HepG2 (cell line): ENCODE results near the gene PDE2A. TPM values are rescaled to one million over a fixed set of nuclear protein-coding genes. Genes with fewer than 3 reads are reported as not detected.

Source experiments
- ATAC-seq: fragments of 200-7000 bp; cut with Tn5 transposase; 3 replicates; pipeline ENCODE4 v1.9.1; 2020; ENCODE audit warnings: mild to moderate bottlenecking, moderate library complexity
- BruUV-seq: library from RNA; stranded (reverse); fragments of 400-500 nt; replicated peaks from 2 replicates; lab custom pipeline; 2021; lab: Mats Ljungman, UMichigan
- CTCF ChIA-PET: fragments of 300-600 bp; formaldehyde crosslinking; extraction: SDS; loops from one replicate; lab custom pipeline; 2021; ENCODE audit warnings: low total read pairs, inconsistent platforms, low intra/inter-chr PET ratio; lab: Yijun Ruan, JAX
- POLR2A ChIA-PET: fragments of 350-600 bp; sonication (Branson Sonifier 250); formaldehyde crosslinking; loops from one replicate; lab custom pipeline; 2020; ENCODE audit warnings: antibody characterized with exemption, inconsistent platforms; lab: Yijun Ruan, JAX
- DNase-seq: peaks from one replicate; pipeline ENCODE4 v3.0.0-alpha.2; 2015; ENCODE audit warnings: low spot score
- FAIRE-seq: peaks from 3 replicates; lab custom pipeline; 2011; peaks lifted over from hg19 to GRCh38; lab: Jason Lieb, UNC
- H2AFZ ChIP-seq: one replicate; pipeline ENCODE4 v1.6.1; 2011; ENCODE audit warnings: low read length, inconsistent platforms
- H3K27ac ChIP-seq: fragments of 300-600 bp; 3 replicates; pipeline ENCODE4 v1.8.0; 2011; ENCODE audit warnings: mixed run types, mild to moderate bottlenecking, mixed read lengths, low read length, inconsistent platforms; ENCODE audit not compliant: insufficient read depth; ENCODE audit errors: extremely low read length
- H3K27me3 ChIP-seq, 2 experiments: fragments of 200-600 bp in 1 of 2; 2 replicates in 1 of 2; 3 replicates in 1 of 2; pipeline versions ENCODE4 v1.6.0 to v1.8.0; 2011; ENCODE audit warnings: low read length in 2 of 2, mild to moderate bottlenecking in 2 of 2, moderate library complexity in 2 of 2, inconsistent platforms in 1 of 2; ENCODE audit not compliant: insufficient read depth in 2 of 2, control insufficient read depth in 1 of 2
- H3K36me3 ChIP-seq, 2 experiments: fragments of 200-600 bp in 1 of 2; replicated peaks in 1 of 2; 2 replicates in 1 of 2; 3 replicates in 1 of 2; pipeline versions ENCODE4 v1.5.1 to v1.8.0; 2011; ENCODE audit warnings: low read length in 2 of 2, inconsistent platforms in 1 of 2; ENCODE audit not compliant: insufficient read depth in 2 of 2, control insufficient read depth in 1 of 2
- H3K4me1 ChIP-seq: 2 replicates; pipeline ENCODE4 v1.5.1; 2012; ENCODE audit warnings: low read length, inconsistent platforms; ENCODE audit not compliant: insufficient read depth
- H3K4me2 ChIP-seq: 2 replicates; pipeline ENCODE4 v1.6.0; 2011; ENCODE audit warnings: low read depth, low read length, inconsistent platforms
- H3K4me3 ChIP-seq, 3 experiments: fragments of 200-600 bp in 1 of 3; sonication (generic), shearing (Covaris generic) in 1 of 3; replicated peaks in 1 of 3; 2 replicates each; pipeline ENCODE4 v1.5.1; 2011 to 2016; ENCODE audit warnings: low read length in 3 of 3, inconsistent platforms in 2 of 3, low read depth in 2 of 3, mild to moderate bottlenecking in 2 of 3, control low read depth in 1 of 3, mixed read lengths in 1 of 3; ENCODE audit not compliant: insufficient read depth in 1 of 3
- H3K79me2 ChIP-seq: one replicate; pipeline ENCODE4 v1.6.1; 2011; ENCODE audit warnings: low read length, inconsistent platforms; ENCODE audit not compliant: insufficient read depth
- H3K9ac ChIP-seq: 2 replicates; pipeline ENCODE4 v1.6.0; 2011; ENCODE audit warnings: mild to moderate bottlenecking, low read depth, low read length, inconsistent platforms; ENCODE audit not compliant: insufficient read depth
- H3K9me3 ChIP-seq: 2 replicates; pipeline ENCODE4 v1.5.1; 2012; ENCODE audit warnings: mild to moderate bottlenecking, low read length
- H4K20me1 ChIP-seq: 2 replicates; pipeline ENCODE4 v1.6.0; 2011; ENCODE audit warnings: inconsistent platforms, mild to moderate bottlenecking, low read length, moderate library complexity; ENCODE audit not compliant: insufficient read depth
- CEBPB ChIP-seq: IDR thresholded peaks from 2 replicates; pipeline ENCODE4 v1.6.1; 2011; ENCODE audit warnings: low read depth, low read length, improper control_type of control experiment, borderline replicate concordance
- CTCF ChIP-seq: sonication (generic); formaldehyde crosslinking; IDR thresholded peaks from 2 replicates; pipeline ENCODE4 v1.5.0; 2020; ENCODE audit warnings: mild to moderate bottlenecking, missing genetic modification reagents, moderate library complexity
- GATA4 ChIP-seq: sonication (generic); IDR thresholded peaks from 2 replicates; pipeline ENCODE4 v1.6.1; 2016; ENCODE audit warnings: antibody characterized with exemption, low read depth, borderline replicate concordance
- SKIL ChIP-seq: sonication (generic); formaldehyde crosslinking; IDR thresholded peaks from 2 replicates; pipeline ENCODE4 v1.8.0; 2022; ENCODE audit warnings: missing genetic modification reagents, mild to moderate bottlenecking, moderate library complexity, borderline replicate concordance
- STAG1 ChIP-seq: sonication (generic); formaldehyde crosslinking; IDR thresholded peaks from 2 replicates; pipeline ENCODE4 v1.4.0; 2020; ENCODE audit warnings: missing genetic modification reagents
- TBL1XR1 ChIP-seq: fragments of 150-350 bp; IDR thresholded peaks from 2 replicates; pipeline ENCODE4 v1.6.1; 2014; ENCODE audit warnings: borderline replicate concordance, low read length; ENCODE audit not compliant: partially characterized antibody
- ZNF326 ChIP-seq: sonication (generic); formaldehyde crosslinking; IDR thresholded peaks from 2 replicates; pipeline ENCODE4 v1.4.0; 2020; ENCODE audit warnings: missing genetic modification reagents, borderline replicate concordance
- ZNF503 ChIP-seq: sonication (generic); formaldehyde crosslinking; IDR thresholded peaks from 2 replicates; pipeline ENCODE4 v1.4.0; 2020; ENCODE audit warnings: missing genetic modification reagents
- WGBS: methylation state at CpG from one replicate; pipeline ENCODE4 v1.1.6; 2017; ENCODE audit warnings: low lambda C conversion rate; 5-methylcytosine and 5-hydroxymethylcytosine counted together
- in situ Hi-C: cut with HindIII; loops from 2 replicates; pipeline ENCODE4 v1.10.0; 2017; ENCODE audit warnings: low pct_unique_long_range_greater_than_20kb; ENCODE audit not compliant: extremely low pct_ligation_motif_present
- intact Hi-C: fragments of 100-400 bp; cut with micrococcal nuclease; formaldehyde crosslinking; loops from one replicate; pipeline ENCODE4 v1.10.0; 2022; ENCODE audit not compliant: unreplicated experiment
- polyA plus RNA-seq, 8 experiments: library from polyadenylated mRNA; depleted of rRNA in 3 of 8; stranded (reverse) in 7 of 8; unstranded in 1 of 8; fragments of >200 nt; fragmentation: Illumina TruSeq in 4 of 8; extraction: Trizol in 4 of 8; gene quantifications; 2 replicates each; pipeline versions ENCODE4 v1.2.1 to v1.2.3, GENCODE V29; 2011 to 2016; ENCODE audit warnings: low read depth in 4 of 8, missing spikeins in 1 of 8, mixed read lengths in 1 of 8; ENCODE audit not compliant: insufficient read depth in 1 of 8
- total RNA-seq, 5 experiments: library from RNA; depleted of rRNA; stranded (reverse); fragments of >200 nt; fragmentation: Illumina TruSeq; extraction: Trizol; gene quantifications; 2 replicates each; pipeline ENCODE4 v1.2.3, GENCODE V29; 2016; ENCODE audit warnings: low read depth in 1 of 5

Gene PDE2A
- total and polyA plus RNA-seq, 2 of the 13 experiments (the other 11 are each of a cell fraction or from before 2014, with no cell fraction given): 3.1 TPM; not detected in 1

GRCh38 chr11:72553706-72554105 lies 120.5 kb downstream of the PDE2A start:
- ChIA-PET POLR2A (no interaction called here), CTCF (interaction anchor here (1.6 kb wide), 1 partner anchor 72 kb away, joined by 4 read pairs; no protein-coding TSS in a partner anchor)
- H3K4me1 ChIP-seq: no peaks in the 10 kb centered on the region
- BruUV-seq: no TSS peak
- in situ Hi-C loops: no loop called here
- no peaks in the 10 kb centered on the region for H3K79me2 ChIP-seq
- no peak overlapping the region for H3K27ac ChIP-seq
- no peak for FAIRE-seq
- no peak overlapping the region for H3K9ac ChIP-seq
- H3K4me3 ChIP-seq: no peak overlapping the region
- H4K20me1 ChIP-seq: no peaks in the 10 kb centered on the region
- ATAC-seq: peak; percentile 57
- WGBS: 0% methylated on average over 2 of the region's 3 CpGs
- H3K36me3 ChIP-seq: no peaks in the 10 kb centered on the region
- DNase-seq: no peak
- no peaks in the 10 kb centered on the region for H3K9me3 ChIP-seq
- peaks cover 0 to 16% of the 10 kb centered on the region in 2 experiments; a peak in 3 of 5 replicates for H3K27me3 ChIP-seq
- no peak overlapping the region for H2AFZ ChIP-seq
- TF ChIP-seq STAG1 (CRISPR knock-in tag): peak; percentile 69
- TF ChIP-seq TBL1XR1: no peak
- TF ChIP-seq CTCF: peak; percentile 59
- intact Hi-C loops: loop anchor here (5.0 kb wide), 1 partner anchor 71 kb away; no protein-coding TSS in a partner anchor
- H3K4me2 ChIP-seq: no peak overlapping the region

- intact Hi-C loops (loop anchor here (5.0 kb wide), 1 partner anchor 70 kb away; no protein-coding TSS in a partner anchor), in situ Hi-C loops (no loop called here)
- Histone ChIP-seq H3K4me1 (no peaks in the 10 kb centered on the region), H3K9me3 (no peaks in the 10 kb centered on the region), H3K36me3 (no peaks in the 10 kb centered on the region), H3K4me2 (no peak overlapping the region), H3K27me3 (peaks cover 0 to 15% of the 10 kb centered on the region in 2 experiments; a peak in 3 of 5 replicates), H3K27ac (no peak overlapping the region), H3K9ac (no peak overlapping the region), H4K20me1 (no peaks in the 10 kb centered on the region), H3K4me3 (no peak overlapping the region), H2AFZ (no peak overlapping the region), H3K79me2 (no peaks in the 10 kb centered on the region)
- ChIA-PET CTCF (no interaction called here), POLR2A (no interaction called here)
- ATAC-seq: no peak
- no TSS peak for BruUV-seq
- FAIRE-seq: no peak
- WGBS: 18% methylated on average over 3 of the region's 3 CpGs
- DNase-seq: no peak
- TF ChIP-seq ZNF326 (no peak), SKIL (CRISPR knock-in tag) (no peak), ZNF503 (no peak), GATA4 (no peak), CEBPB (no peak)
These were observed 121.8 kb downstream of the PDE2A start for GRCh38 chr11:72552399-72552910.
